Endothelial cell of umbilical vein (primary cell): ENCODE measurements around the gene ARHGEF7.

Experiments
- CTCF ChIP-seq, 2 donors: IDR thresholded peaks; 1 replicate in 1 of 2; 2 replicates in 1 of 2; pipeline ENCODE4 v1.5.1; 2011; ENCODE audit warnings: low read length in 2 of 2, mild to moderate bottlenecking in 2 of 2, moderate library complexity in 2 of 2, control low read depth in 1 of 2, inconsistent platforms in 1 of 2, low read depth in 1 of 2; ENCODE audit not compliant: insufficient read depth in 1 of 2; ENCODE audit errors: extremely low read depth in 1 of 2
- POLR2A ChIP-seq: IDR thresholded peaks from 2 replicates; pipeline ENCODE4 v1.6.1; 2012; ENCODE audit warnings: low read depth, mild to moderate bottlenecking, control low read depth, low read length

GRCh38 chr13:111303559-111303958 is 188.4 kb downstream of the ARHGEF7 start:
- TF ChIP-seq CTCF (IDR thresholded peaks at IDR 0.05; ENCODE audit: extremely low read depth in 1 of 2, insufficient read depth in 1 of 2, low read depth in 1 of 2, low read length in 2 of 2) (no peak), POLR2A (no peak)
